ENCODE data around the gene RGS13.

RGS13 gene

DNA sequence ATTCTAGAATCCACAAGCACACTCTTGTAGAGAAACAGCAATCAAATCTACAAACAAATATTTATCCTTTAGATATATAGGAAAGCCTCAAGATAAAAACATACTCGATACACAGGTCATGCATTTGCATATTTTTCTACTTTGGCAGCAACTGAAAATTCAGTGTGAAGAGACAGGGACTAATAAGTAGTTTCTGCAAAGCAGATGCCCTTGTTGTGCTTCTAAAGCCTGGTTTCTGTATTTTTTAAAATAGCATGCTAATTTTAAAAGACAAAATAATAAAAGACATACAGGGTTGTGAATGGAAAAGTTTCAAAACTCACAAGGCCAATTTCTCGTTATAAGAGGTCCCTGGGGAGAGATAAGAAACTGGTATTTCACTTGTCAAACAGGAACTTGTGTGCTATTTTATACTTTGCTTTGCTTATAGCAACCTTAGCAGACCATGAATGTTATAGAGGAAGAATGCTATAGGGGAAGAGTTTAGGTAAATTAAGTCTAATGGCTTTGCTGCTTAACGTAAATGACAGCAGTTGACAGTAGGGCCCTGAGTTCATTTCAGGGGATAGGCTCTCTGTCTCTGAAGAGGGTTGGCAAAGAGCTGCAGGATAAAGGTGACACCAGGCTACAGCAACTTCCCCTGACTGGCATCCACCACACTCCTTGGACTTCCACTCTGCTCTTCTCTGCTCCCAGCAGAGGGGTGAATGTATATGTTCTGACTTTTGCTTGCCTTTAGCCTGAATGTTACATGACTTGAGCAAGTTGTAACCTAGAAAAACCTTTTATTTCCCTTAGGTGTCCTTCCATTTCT lies 9.4 kb upstream of the RGS13 start:
- DNase-seq (ENCODE audit: low read depth in 3 of 3, low spot score in 1 of 3) = no peak

DNA sequence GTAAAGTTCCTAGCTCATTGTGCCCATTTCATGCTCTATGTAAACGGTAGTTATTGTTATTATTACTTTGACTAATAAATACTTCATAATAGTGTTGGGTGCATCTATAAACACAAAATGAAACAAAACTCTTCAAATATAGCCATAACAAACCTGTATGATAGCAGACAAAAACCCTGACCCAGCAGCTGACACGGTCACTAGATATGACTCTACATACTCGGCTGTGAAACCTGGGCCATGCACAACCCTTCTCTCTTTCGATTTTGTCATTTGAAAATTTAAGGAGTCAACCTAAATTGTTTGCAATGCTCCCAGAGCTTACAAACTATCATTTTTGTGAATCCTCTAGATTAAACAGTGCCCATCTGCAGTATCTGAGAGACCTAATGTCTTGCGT lies 8.0 kb upstream of the RGS13 start:
- no peak for DNase-seq (ENCODE audit: low read depth in 3 of 3, low spot score in 1 of 3)

DNA sequence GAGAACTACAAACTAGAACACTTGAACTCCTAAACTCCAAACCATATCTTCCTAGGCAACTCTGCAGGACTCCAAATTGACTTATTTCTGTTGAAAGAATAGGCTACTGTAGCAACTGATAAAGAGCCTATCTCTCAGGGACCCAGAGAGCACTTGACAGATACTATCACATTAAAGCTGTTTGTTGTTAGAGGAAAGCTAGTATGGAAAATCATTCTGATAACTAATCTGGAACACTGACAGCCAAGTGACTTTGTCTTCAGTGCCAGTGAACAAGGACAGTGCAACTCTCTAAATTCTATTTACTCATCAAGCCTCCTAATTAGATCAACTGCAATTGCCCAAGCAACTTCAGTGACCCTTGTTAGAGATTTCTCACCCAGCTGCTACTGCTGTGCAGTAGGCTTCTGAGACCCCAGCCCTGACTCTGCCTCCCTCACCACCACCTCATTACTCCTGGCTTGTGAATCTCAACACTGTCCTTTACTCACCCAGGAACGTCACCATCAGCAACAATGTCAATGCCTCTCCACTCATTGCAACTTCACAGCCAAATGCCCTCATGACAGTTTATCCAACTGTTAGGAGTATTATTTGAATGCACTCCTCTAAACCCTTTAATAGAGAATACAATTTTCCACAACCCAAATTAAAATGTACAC lies 7.4 kb upstream of the RGS13 start:
- no peak for DNase-seq (ENCODE audit: low read depth in 3 of 3, low spot score in 1 of 3)

DNA sequence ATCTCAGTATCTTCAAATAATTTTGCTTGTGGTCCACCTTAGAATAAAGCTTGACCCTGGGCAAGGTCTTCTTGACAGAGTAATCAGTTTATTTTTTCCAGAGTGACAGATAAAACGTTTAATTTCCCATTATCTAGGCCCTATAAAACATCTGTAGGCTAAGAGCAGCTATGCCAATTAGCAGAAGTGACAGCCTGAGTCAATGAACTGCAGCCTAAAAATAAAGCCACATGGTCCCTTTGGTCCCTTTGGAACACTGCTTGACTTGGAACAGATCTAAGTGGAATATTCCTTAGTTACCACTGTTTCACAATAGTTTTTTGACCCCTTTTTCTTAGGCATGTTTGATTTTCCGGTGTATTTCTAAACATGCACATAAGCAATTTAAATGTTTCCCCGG lies 6.3 kb upstream of the RGS13 start:
- no peak for DNase-seq (ENCODE audit: low read depth in 3 of 3, low spot score in 1 of 3)

DNA sequence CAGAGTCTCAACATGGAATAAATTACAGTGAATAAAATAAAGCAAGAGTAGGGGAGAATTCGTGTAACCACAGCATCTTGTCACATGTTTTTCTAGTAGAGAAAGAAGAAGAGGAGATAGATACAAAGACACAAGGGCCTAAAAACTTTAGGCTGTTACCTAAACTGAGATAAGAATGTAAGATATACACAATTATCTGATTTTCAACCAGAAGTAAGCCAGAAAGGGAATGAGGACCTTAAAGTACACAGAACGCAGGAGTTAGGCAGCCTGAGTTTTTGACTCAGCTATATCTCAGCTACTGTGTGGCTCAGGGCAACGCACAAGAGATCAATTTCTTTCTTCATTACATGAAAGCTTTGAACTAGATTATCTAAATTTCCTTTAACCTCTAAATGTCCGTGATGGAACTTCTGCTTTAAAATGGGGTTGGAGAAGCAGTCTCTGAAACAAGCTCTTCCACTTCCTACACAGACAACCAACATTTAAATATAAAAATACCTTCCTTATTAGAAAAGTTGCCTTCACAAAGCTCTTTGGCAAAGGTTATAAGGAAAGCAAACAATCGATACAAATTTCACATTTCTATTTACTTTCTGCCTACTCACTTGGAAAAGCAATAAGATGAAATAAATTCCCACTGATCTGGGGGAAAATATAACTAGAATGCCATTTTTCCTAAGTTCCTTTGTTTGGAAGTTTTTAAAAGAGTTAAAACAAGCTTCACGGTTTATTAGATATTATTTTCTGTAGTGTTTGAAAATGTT lies 5.2 kb upstream of the RGS13 start:
- no peak for DNase-seq (ENCODE audit: low read depth in 3 of 3, low spot score in 1 of 3)

DNA sequence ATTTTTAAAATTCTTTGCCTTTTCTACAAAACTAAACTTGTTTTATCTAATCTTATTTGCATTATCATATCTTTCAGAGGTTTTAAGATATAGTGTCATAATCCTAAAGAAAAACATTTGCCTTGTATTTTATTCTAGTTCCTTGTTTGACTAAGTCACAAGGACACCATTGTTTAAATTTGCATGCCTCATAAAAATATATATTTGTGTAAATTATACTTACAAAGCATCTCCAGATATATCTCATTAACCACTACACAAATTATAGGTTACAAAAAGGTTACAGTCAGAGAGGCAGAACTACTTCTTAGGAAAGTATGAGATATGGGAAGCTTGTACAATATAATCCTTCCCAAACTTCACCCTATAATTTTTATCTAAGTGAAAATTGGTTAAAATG lies 4.2 kb upstream of the RGS13 start:
- no peak for DNase-seq (ENCODE audit: low read depth in 3 of 3, low spot score in 1 of 3)

DNA sequence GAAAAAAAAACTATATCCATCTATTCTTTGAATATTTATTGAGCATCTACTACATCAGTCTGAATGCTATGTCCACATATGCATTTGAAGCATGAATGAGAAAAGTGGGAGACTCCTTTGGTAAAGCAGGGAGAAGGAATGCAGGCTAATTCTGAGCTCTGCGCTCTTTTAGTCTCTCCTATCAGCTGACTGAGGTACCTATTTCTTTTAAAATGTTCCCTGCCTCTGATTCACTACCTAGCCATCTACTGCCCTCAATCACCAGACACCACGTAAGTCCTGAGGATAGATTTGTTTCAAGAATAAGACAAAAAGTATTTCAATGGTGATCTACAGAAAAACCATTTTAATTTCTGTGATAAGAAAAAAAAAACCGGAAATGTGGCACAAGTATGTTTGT lies 3.8 kb upstream of the RGS13 start:
- no peak for DNase-seq (ENCODE audit: low read depth in 3 of 3, low spot score in 1 of 3)

DNA sequence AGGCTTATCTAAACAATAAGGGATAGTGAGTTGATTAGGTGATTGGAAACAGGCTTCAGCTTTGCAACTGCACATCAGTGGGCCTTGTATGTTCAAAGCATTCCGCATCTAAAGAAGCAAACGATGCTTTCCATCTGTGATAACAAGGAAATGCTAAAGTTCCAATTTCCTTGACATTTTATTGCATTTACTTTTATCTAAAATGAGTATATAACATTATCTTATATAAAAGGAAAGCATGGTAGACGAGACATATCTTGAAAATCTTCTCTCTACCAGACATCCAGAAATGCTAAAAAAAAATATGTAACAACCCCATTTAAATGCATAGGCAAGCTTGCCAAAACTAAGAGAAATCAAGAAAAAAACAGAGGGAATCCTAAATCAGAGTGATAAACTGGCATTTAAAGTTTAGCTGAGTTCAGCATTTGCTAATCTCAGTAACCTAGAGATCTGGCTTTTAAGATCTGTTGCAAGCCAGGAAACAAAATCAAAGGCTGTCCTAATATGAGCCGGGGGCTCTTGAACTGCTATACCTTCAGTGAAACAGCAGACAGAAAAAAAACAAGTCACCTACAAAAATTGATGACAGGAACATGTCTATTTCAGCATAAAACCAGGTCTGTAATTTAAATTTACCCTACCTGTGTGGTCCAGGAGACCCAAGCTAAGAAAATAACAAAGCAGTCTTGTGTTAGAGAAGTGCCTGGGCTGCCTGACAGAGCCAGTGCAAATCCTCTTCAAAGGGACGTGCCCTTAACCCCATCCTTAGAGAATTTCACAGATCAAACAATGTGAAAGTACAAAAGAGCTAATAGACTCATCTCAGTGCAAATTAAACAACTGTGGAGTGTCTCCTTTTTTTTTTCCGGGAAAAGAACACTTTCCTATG lies 3.1 kb upstream of the RGS13 start:
- no peak for DNase-seq (ENCODE audit: low read depth in 3 of 3, low spot score in 1 of 3)

DNA sequence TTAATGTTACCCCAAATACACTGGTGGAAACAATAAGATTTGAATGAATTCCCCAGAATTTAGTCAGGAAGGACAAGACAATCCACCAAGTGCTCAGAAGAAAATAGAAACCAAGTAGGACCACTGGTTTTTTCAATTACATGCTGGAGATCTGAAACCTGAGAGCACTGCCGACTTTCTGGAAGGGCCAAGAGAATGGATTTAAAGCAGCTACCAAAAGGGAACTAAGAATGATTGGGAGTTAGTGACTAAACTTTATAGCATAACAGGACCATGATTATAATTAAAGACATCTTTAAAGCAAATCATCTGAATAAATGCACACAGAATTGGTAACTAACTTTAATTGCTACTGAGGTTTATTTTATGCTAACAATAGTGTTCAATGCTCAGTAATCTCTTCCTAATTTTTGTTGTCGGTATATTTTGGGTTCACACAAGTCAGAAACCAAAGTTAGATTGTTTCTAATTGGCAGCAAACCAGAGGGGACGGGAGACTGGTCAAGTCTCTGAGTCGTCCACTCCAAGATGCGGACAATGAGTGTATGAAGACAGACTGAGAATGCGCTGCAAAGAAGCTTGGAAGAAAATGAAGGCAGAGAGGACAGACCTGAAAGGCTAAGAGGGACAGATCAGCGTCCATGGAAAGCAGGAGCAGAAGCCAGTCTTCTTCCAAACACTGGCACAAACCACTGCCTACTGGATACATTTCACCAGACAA lies 2.3 kb upstream of the RGS13 start:
- no peak for DNase-seq (ENCODE audit: low read depth in 3 of 3, low spot score in 1 of 3)

DNA sequence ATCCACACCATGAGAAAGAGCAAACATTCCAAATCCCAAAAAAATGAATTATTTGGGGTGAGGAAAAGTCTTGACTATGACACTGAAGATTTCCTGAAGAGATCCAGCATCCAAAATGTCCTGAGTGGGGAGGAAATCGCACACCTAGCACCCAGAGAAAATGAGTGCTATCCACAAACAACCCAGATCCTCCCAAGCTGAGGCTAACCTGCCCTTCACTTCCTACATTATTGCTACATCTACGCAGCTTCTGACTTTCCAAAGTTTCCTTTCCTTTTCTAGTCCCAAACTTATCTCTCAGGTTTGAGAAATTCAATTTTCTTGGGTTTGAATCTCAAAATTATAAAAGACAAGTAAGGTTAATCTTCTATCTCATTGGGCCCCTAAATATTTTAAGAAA lies 906 bp upstream of the RGS13 start:
- DNase-seq (ENCODE audit: low read depth in 3 of 3, low spot score in 1 of 3) = no peak

DNA sequence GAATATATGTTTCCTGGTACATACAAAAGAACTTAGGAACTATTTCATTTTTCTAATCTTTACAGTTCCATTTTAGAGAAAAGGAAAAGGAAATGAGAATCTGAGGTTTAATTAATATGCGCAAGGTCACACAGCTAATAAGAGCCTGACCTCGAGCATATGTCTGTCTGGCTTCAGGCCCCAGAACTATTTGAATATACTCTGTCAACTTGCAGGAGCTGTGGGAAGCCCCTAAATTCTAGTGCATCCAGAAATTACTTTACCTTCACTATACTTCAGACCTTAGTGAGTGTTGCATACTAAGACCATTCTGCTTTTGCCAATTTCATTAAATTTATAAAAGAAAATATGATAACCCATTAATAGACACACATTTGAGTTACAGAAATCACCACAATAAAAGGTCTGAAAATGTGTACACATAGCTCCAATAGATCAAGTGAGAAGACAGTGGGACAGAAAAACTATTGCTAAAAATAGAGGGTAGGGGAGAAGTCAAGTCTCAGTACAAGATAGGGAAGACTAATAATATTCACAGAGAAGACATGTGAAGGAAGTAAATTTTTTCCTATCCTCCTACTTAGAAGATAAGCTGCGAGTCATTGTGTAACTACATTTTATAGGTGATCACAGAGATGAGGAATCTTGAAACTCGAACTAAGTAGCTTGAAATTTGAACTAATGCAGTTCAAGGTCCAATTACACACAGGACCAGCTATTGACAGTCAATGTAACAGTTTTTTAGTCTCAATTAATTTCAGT lies 3.8 kb downstream of the RGS13 start:
- no peak for DNase-seq (ENCODE audit: low read depth in 3 of 3, low spot score in 1 of 3)

DNA sequence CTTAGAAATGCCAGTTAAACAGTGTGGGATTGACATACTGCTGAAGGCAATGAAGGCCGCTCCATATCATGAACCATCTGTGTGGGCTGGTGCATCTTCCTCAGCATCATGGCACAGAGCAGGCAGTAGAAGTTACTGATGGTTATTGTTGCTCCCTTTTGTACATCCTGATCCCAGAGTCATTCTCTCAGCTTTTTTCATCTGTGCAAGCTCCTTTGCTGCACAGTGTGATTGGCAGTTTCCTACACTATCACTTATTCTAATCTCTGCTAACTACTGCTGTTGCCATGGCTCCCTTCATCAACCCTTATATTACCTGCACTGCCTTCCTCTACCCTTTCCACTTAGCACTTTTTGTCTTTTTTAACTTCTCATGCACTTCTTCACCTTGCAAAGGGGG lies 16.2 kb downstream of the RGS13 start:
- DNase-seq (ENCODE audit: low read depth in 3 of 3, low spot score in 1 of 3) = no peak

DNA sequence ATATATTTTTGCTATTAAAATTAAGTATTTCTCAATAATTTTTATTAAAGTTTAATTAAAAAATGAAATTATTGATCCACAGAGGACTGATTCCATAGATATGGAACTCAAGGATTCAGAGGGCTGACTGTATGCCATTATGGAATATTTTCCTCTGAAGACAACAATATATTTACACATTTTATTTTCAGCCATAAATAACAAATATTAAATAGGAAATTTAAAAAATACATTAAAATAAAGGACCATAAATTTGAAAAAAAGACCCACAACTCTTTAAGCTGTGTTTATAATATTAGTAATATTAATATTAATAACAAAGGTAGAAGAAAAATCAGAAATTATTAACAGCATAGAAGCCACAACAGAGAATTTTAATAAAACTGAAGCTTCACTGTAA lies 18.2 kb downstream of the RGS13 start:
- DNase-seq (ENCODE audit: low read depth in 3 of 3, low spot score in 1 of 3) = no peak

DNA sequence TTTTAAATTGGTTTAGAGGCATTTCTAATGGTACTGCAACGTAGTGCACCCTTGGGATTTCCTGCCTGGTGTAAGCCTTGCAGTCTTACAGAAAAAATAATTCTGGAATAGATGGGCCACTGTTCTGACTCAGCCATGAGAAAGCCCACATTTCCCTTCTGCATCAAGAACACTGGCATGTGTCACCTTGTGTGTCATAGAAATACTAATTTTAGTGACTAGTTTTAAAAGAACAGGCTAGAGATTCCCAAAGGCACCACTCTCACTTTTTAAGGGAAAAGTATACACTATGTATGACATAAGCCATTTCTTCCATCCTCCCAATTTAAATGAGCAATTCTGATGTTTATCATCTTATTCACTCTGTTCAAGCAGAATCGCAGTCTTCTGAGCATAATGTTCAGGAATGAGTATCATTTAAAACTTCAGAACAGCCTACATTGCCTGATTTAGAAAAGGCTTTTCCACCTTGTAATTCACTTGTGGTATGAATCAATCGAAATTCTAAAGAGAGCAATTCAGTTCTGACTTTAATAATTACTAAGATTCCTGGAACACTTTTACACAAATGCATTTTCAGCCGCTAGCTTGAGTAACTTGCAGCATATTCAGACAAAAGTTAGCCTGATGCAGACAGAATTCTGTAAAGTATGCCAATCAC lies 18.8 kb downstream of the RGS13 start:
- no peak for DNase-seq (ENCODE audit: low read depth in 3 of 3, low spot score in 1 of 3)

DNA sequence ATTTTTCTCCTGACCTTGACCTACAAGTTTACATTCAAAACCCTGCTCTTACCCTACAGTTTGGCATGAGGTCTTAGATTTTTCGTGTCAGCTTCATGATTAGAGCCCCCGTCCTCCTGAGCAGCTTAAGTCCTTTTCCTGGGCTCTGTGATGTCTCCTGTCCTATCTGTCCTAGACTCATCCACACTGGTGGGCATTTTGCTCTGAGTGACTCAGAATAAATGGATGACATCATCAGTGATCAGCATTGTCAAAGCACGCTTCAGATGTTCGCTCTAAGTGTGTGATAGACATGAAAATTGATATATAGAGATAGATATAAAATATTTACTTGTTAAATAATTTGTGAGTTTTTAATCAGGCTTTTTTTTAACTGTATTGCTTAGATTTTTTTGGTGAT lies 21.8 kb downstream of the RGS13 start:
- DNase-seq (ENCODE audit: low read depth in 3 of 3, low spot score in 1 of 3) = no peak

DNA sequence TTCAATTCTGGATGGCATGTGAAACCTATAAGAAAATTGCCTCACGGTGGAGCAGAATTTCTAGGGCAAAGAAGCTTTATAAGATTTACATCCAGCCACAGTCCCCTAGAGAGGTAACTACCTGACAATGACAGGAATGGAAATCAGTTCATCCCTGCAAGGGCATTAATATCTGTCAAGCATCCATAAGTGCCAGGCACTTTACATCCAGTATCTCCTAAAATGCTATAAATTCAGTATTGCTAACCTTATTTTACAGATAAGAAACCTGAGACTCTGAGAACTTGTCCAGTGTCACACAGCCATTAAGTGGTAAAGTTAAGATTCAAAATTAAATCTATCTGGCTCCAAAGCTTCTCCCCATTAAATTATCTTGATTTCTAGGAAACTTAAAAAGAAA lies 22.3 kb downstream of the RGS13 start:
- no peak for DNase-seq (ENCODE audit: low read depth in 3 of 3, low spot score in 1 of 3)

DNA sequence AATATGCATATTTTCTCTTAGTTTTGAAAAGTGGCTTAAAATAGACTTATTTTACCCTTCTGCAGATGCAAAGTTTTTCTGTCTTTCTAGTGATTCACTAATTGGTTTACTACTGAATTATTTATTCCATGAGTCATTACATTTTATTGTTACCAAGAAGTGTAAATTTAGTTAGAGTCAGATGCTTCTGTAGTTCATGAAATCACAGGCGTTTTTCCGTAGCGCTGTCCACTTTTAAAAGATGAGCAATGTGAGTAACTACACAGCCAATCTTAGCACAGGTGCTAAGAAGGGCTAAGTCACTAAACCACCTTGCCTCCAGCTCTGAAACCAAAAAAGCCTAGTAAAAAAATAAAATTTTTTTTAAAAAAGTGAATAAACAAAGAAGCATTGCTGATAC lies 24.7 kb downstream of the RGS13 start:
- no peak for DNase-seq (ENCODE audit: low read depth in 3 of 3, low spot score in 1 of 3)

DNA sequence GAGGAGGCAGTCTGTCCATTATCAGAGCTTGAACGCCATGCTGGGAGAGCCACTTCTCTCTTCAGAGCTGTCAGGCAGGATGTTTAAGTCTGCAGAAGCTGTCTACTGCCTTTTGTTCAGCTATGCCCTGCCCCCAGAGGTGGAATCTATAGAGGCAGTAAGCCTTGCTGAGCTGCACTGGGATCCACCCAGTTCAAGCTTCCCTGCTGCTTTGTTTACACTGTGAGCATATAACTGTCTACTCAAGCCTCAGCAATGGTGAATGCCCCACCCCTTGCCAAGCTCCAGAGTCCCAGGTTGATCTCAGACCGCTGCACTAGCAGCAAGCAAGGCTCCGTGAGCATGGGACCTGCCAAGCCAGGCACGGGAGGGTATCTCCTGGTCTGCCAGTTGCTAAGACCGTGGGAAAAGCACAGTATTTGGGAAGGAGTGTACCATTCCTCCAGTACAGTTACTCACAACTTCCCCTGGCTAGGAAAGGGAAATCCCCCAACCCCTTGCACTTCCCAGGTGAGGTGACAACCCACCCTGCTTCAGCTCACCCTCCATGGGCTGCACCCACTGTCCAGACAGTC lies 32.5 kb downstream of the RGS13 start:
- DNase-seq (ENCODE audit: low read depth in 3 of 3, low spot score in 1 of 3) = no peak

DNA sequence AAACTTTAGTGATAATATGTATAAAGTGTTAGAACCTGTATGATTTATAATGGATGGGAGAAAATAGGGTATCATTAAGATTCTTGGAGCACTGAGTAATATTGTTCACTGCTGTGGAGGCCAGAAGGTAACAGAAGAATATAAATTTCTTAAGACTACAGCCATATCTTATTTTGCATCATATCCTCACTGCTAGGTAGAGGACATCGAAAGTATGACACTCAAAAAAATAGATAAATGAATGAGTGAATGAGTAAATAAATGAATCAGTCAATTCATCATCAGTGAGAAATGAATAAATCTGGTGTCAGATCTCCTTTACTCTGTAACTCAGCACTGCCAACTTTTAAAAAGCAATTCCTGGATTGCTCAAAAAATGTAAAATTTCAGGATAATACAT lies 33.2 kb downstream of the RGS13 start:
- no peak for DNase-seq (ENCODE audit: low read depth in 3 of 3, low spot score in 1 of 3)

Measured in stimulated activated CD4-positive, alpha-beta T cell treated with anti-CD3 and anti-CD28 coated beads, TNF-alpha, amount 100 ng/mL, for 1 hour (primary cell).